Heart left ventricle (tissue), 13 donors: ENCODE results near the gene SEC14L5.

Experiments used
- POLR2A ChIP-seq, 2 donors: fragments of 450-650 bp; IDR thresholded peaks; one replicate each; pipeline ENCODE4 v1.6.1; 2017; ENCODE audit warnings: antibody characterized with exemption in 2 of 2, mild to moderate bottlenecking in 2 of 2, moderate library complexity in 2 of 2
- TF ChIP-seq, protein P1 (sequence below), 12 donors: fragments of 200-600 bp; sonication (generic) in 4 of 12; IDR thresholded peaks; one replicate each; pipeline versions ENCODE4 v1.5.0 to v1.8.0; 2018 to 2022; ENCODE audit warnings: antibody characterized with exemption in 12 of 12, mild to moderate bottlenecking in 5 of 12
- donor health status: ischemic (EF 13 %, LVEDD 7.1; RV severe dilation, severe dysfunction).
- donor health status: DM: no; HTN: yes; CAD: no.
- donor health status: DM: no; HTN: no; CAD: no.
- donor health status: ischemic (EF 25% LVEDD 6.9; RV normal size, moderate dysfunction).
- donor health status: ischemic (EF 25% LVEDD 5.7; RV mildly dilated, moderate dysfunction).
- donor health status: ischemic (EF 35%, LVEDD 5.7; RV mildly dilated, moderate dysfunction).
- donor health status: nonischemic (EF 11% LVEDD 7.7; RV severe dilation, severe dysfunction).
- donor health status: DM: yes; HTN: yes; CAD: no.
- donor health status: PGD.
- donor health status: ischemic (EF 29% LVEDD 5.4; RV normal size, mild dysfunction).
- donor health status: nonischemic (EF 23%, LVEDD 6.1; RV moderate dilation, normal function).

- TF ChIP-seq, protein P1, sequence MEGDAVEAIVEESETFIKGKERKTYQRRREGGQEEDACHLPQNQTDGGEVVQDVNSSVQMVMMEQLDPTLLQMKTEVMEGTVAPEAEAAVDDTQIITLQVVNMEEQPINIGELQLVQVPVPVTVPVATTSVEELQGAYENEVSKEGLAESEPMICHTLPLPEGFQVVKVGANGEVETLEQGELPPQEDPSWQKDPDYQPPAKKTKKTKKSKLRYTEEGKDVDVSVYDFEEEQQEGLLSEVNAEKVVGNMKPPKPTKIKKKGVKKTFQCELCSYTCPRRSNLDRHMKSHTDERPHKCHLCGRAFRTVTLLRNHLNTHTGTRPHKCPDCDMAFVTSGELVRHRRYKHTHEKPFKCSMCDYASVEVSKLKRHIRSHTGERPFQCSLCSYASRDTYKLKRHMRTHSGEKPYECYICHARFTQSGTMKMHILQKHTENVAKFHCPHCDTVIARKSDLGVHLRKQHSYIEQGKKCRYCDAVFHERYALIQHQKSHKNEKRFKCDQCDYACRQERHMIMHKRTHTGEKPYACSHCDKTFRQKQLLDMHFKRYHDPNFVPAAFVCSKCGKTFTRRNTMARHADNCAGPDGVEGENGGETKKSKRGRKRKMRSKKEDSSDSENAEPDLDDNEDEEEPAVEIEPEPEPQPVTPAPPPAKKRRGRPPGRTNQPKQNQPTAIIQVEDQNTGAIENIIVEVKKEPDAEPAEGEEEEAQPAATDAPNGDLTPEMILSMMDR (IDR thresholded peaks at IDR 0.05), result peak in 7 of 12 donors; percentile 7 to 38 (median 24)
- TF ChIP-seq POLR2A (IDR thresholded peaks at IDR 0.05), result no peak
Observed at GRCh38 chr16:5056352-5056751, 98.2 kb downstream of the SEC14L5 start.
